ENCODE results near the gene CRYGN.

Gene CRYGN

GRCh38 chr7:151426904-151427704 lies 12.8 kb downstream of the CRYGN start:
- no peak overlapping the region for H3K4me3 ChIP-seq (ENCODE audit: low read length)
- TF ChIP-seq, protein P1, sequence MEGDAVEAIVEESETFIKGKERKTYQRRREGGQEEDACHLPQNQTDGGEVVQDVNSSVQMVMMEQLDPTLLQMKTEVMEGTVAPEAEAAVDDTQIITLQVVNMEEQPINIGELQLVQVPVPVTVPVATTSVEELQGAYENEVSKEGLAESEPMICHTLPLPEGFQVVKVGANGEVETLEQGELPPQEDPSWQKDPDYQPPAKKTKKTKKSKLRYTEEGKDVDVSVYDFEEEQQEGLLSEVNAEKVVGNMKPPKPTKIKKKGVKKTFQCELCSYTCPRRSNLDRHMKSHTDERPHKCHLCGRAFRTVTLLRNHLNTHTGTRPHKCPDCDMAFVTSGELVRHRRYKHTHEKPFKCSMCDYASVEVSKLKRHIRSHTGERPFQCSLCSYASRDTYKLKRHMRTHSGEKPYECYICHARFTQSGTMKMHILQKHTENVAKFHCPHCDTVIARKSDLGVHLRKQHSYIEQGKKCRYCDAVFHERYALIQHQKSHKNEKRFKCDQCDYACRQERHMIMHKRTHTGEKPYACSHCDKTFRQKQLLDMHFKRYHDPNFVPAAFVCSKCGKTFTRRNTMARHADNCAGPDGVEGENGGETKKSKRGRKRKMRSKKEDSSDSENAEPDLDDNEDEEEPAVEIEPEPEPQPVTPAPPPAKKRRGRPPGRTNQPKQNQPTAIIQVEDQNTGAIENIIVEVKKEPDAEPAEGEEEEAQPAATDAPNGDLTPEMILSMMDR (conservative IDR thresholded peaks at IDR 0.05; ENCODE audit: low read length) = no peak
- no peak for DNase-seq (ENCODE audit: low read depth)

GRCh38 chr7:151426441-151426903 lies 13.5 kb downstream of the CRYGN start:
- no peak overlapping the region for H3K4me3 ChIP-seq (ENCODE audit: low read length)
- TF ChIP-seq, protein P1 (conservative IDR thresholded peaks at IDR 0.05; ENCODE audit: low read length) = no peak

GRCh38 chr7:151425670-151426440 lies 14.1 kb downstream of the CRYGN start:
- TF ChIP-seq, protein P1 (conservative IDR thresholded peaks at IDR 0.05; ENCODE audit: low read length) = no peak
- peak; percentile 76 for DNase-seq (ENCODE audit: low read depth)
- no peak overlapping the region for H3K4me3 ChIP-seq (ENCODE audit: low read length)

More at GRCh38 chr7:151426441-151426903, 13.5 kb downstream of the CRYGN start:
- peak; percentile 79 for DNase-seq (ENCODE audit: low read depth)

DNA sequence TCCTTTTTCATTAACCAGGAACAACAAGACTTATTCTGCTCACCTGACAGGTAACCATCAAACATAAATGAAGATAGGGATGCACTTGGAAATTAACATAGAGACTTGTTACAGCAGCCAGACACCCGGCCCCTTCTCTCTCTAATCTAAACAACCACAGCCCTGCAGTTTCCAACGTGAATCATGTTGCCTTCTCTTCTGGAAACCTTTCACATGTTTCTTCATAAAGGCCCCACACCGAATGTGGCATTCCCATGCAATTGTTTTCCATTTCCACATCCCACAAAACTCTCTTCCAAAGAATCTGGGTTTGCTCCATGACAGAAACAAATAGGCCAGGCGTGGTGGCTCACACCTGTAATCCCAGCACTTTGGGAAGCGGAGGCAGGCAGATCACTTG lies 15.1 kb downstream of the CRYGN start:
- no peak overlapping the region for H3K4me3 ChIP-seq (ENCODE audit: low read length)
- DNase-seq (ENCODE audit: low read depth) = peak; percentile 30
- TF ChIP-seq, protein P1 (conservative IDR thresholded peaks at IDR 0.05; ENCODE audit: low read length) = no peak

- peak; percentile 10 for DNase-seq (ENCODE audit: low read depth)
- TF ChIP-seq, protein P1 (conservative IDR thresholded peaks at IDR 0.05; ENCODE audit: low read length) = no peak
- no peak overlapping the region for H3K4me3 ChIP-seq (ENCODE audit: low read length)
Measured at GRCh38 chr7:151423936-151424335, 16.0 kb downstream of the CRYGN start.

DNA sequence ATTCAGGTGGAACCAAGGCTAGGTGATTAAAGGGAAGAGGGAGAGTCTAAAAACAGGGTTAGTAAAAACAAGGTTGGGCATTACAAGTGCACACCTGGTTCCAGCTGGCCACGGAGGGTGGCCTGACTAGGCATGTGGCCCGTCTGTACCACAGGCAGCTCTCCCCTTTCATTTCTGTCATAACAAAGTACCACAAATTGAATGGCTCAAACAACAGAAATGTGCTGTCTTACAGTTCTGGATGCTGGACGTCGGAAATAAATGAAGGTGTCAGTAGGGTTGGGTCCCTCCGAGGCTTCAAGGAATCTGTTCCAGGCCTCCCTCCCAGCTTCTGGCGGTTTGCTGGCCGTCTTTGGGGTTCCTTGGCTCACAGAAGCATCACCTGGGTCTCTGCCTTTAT lies 16.7 kb downstream of the CRYGN start:
- TF ChIP-seq, protein P1 (conservative IDR thresholded peaks at IDR 0.05; ENCODE audit: low read length) = no peak
- no peak for DNase-seq (ENCODE audit: low read depth)
- no peak overlapping the region for H3K4me3 ChIP-seq (ENCODE audit: low read length)
